K562 (cell line): ENCODE data around the gene TARBP1. TPM values are rescaled to one million over a fixed set of nuclear protein-coding genes. Genes with fewer than 3 reads are reported as not detected.

ENCODE experiments used
- ATAC-seq: fragments of 200-7000 bp; cut with Tn5 transposase; 3 replicates; pipeline ENCODE4 v1.9.1; 2020; ENCODE audit warnings: moderate library complexity
- BruUV-seq: library from RNA; stranded (reverse); fragments of 400-500 nt; replicated peaks from 2 replicates; lab custom pipeline; 2021; lab: Mats Ljungman, UMichigan
- CTCF ChIA-PET: fragments of 300-600 bp; formaldehyde crosslinking; extraction: SDS; loops from one replicate; lab custom pipeline; 2021; ENCODE audit warnings: low intra/inter-chr PET ratio; lab: Yijun Ruan, JAX
- POLR2A ChIA-PET: fragments of 300-600, 350-650 bp; sonication (Branson Sonifier 250); formaldehyde crosslinking; extraction: SDS; loops from one replicate; lab custom pipeline; 2021; ENCODE audit warnings: antibody characterized with exemption, inconsistent platforms; lab: Yijun Ruan, JAX
- DNase-seq, 4 experiments: peaks; one replicate each; pipeline versions ENCODE4 v3.0.0 to v3.0.0-alpha.2; 2011 to 2018; ENCODE audit warnings: low spot score in 3 of 4, mixed read lengths in 3 of 4; ENCODE audit errors: extremely low read depth in 1 of 4
- FAIRE-seq: peaks from 2 replicates; lab custom pipeline; 2011; peaks lifted over from hg19 to GRCh38; lab: Jason Lieb, UNC
- H2AFZ ChIP-seq: 2 replicates; pipeline ENCODE4 v1.6.0; 2011; ENCODE audit warnings: low read depth, low read length, control low read depth, inconsistent platforms
- H3K27ac ChIP-seq: fragments of 200-600 bp; 3 replicates; pipeline ENCODE4 v1.8.0; 2011; ENCODE audit warnings: low read depth, mild to moderate bottlenecking, control low read depth, inconsistent platforms, low read length, moderate library complexity, mixed read lengths; ENCODE audit errors: extremely low read depth
- H3K27me3 ChIP-seq, 2 experiments: fragments of 300-600 bp in 1 of 2; 2 replicates in 1 of 2; 3 replicates in 1 of 2; pipeline versions ENCODE4 v1.6.0 to v1.8.0; 2011; ENCODE audit warnings: inconsistent platforms in 2 of 2, low read length in 2 of 2, mild to moderate bottlenecking in 1 of 2, mixed read lengths in 1 of 2, moderate library complexity in 1 of 2; ENCODE audit not compliant: control insufficient read depth in 2 of 2, insufficient read depth in 2 of 2
- H3K36me3 ChIP-seq: fragments of 300-600 bp; 3 replicates; pipeline ENCODE4 v1.8.0; 2011; ENCODE audit warnings: mild to moderate bottlenecking, low read length, inconsistent platforms; ENCODE audit not compliant: control insufficient read depth, insufficient read depth
- H3K4me1 ChIP-seq, 2 experiments: fragments of 200-600 bp in 1 of 2; replicated peaks in 1 of 2; 2 replicates in 1 of 2; 3 replicates in 1 of 2; pipeline versions ENCODE4 v1.5.1 to v1.8.0; 2011; ENCODE audit warnings: inconsistent platforms in 2 of 2, low read length in 2 of 2, mild to moderate bottlenecking in 1 of 2, mixed read lengths in 1 of 2, moderate library complexity in 1 of 2; ENCODE audit not compliant: control insufficient read depth in 2 of 2, insufficient read depth in 2 of 2
- H3K4me2 ChIP-seq: 2 replicates; pipeline ENCODE4 v1.6.1; 2011; ENCODE audit warnings: low read length, control low read depth, inconsistent platforms, mixed read lengths; ENCODE audit not compliant: insufficient read depth
- H3K4me3 ChIP-seq: fragments of 200-600 bp; sonication (generic), shearing (Covaris generic); 2 replicates; pipeline ENCODE4 v1.5.1; 2016; ENCODE audit warnings: control low read depth, inconsistent platforms
- H3K79me2 ChIP-seq: fragments of 200-600 bp; 3 replicates; pipeline ENCODE4 v1.8.0; 2011; ENCODE audit warnings: low read length, inconsistent platforms; ENCODE audit not compliant: control insufficient read depth, insufficient read depth
- H3K9ac ChIP-seq, 2 experiments: 2 replicates each; pipeline versions ENCODE4 v1.6.0 to v1.6.1; 2011; ENCODE audit warnings: low read depth in 2 of 2, low read length in 2 of 2, control low read depth in 1 of 2, inconsistent platforms in 1 of 2, mild to moderate bottlenecking in 1 of 2, mixed read lengths in 1 of 2; ENCODE audit not compliant: insufficient read depth in 1 of 2
- H3K9me1 ChIP-seq: one replicate; pipeline ENCODE4 v1.6.0; 2011; ENCODE audit warnings: inconsistent platforms, mild to moderate bottlenecking, low read length, moderate library complexity; ENCODE audit not compliant: control insufficient read depth, insufficient read depth
- H3K9me3 ChIP-seq: replicated peaks from 2 replicates; pipeline ENCODE4 v1.5.1; 2011; ENCODE audit warnings: low read depth, low read length, inconsistent platforms; ENCODE audit not compliant: control insufficient read depth, insufficient read depth
- H4K20me1 ChIP-seq: replicated peaks from 2 replicates; pipeline ENCODE4 v1.6.1; 2011; ENCODE audit warnings: low read length, inconsistent platforms, mixed read lengths; ENCODE audit not compliant: control insufficient read depth, insufficient read depth
- L3MBTL2 ChIP-seq: fragments of 450-650 bp; IDR thresholded peaks from 2 replicates; pipeline ENCODE4 v1.6.1; 2016; ENCODE audit warnings: mild to moderate bottlenecking, moderate library complexity
- NELFE ChIP-seq: IDR thresholded peaks from 2 replicates; pipeline ENCODE4 v1.6.1; 2011; ENCODE audit warnings: mild to moderate bottlenecking; ENCODE audit not compliant: insufficient read depth, insufficient read length
- NRF1 ChIP-seq, 2 experiments: fragments of 450-650 bp; IDR thresholded peaks in 1 of 2; conservative IDR thresholded peaks in 1 of 2; 2 replicates each; pipeline ENCODE4 v1.6.1; 2014; ENCODE audit warnings: mild to moderate bottlenecking in 2 of 2
- NUFIP1 ChIP-seq: fragments of 450-650 bp; IDR thresholded peaks from 2 replicates; pipeline ENCODE4 v1.6.1; 2018; ENCODE audit not compliant: partially characterized antibody
- PHF21A ChIP-seq: fragments of 450-650 bp; IDR thresholded peaks from 2 replicates; pipeline ENCODE4 v1.6.1; 2017; ENCODE audit warnings: low read depth, borderline replicate concordance
- RBM34 ChIP-seq: fragments of 200-400 bp; formaldehyde crosslinking; IDR thresholded peaks from 2 replicates; pipeline ENCODE4 v1.6.1; 2018; ENCODE audit warnings: low read length, borderline replicate concordance; ENCODE audit not compliant: insufficient read depth
- SMAD3 ChIP-seq: fragments of 450-650 bp; formaldehyde crosslinking; conservative IDR thresholded peaks from 2 replicates; pipeline ENCODE4 v1.4.0; 2020; ENCODE audit warnings: mild to moderate bottlenecking
- TRIM28 ChIP-seq: fragments of 450-650 bp; IDR thresholded peaks from 2 replicates; pipeline ENCODE4 v1.6.1; 2017
- ZBTB33 ChIP-seq: sonication (generic); formaldehyde crosslinking; IDR thresholded peaks from 2 replicates; pipeline ENCODE4 v1.8.1; 2023; ENCODE audit warnings: mild to moderate bottlenecking, missing genetic modification reagents
- ZNF239 ChIP-seq: fragments of 250-450 bp; sonication (Bioruptor Pico); IDR thresholded peaks from 2 replicates; pipeline ENCODE4 v1.4.0; 2020; ENCODE audit warnings: mild to moderate bottlenecking
- ZNF277 ChIP-seq: fragments of 250-450 bp; sonication (Bioruptor Pico); IDR thresholded peaks from 2 replicates; pipeline ENCODE4 v1.8.0; 2022; ENCODE audit warnings: inconsistent platforms, mild to moderate bottlenecking, moderate library complexity, borderline replicate concordance
- ZNF668 ChIP-seq: fragments of 250-450 bp; sonication (Bioruptor Pico); IDR thresholded peaks from 2 replicates; pipeline ENCODE4 v1.8.0; 2022; ENCODE audit warnings: mild to moderate bottlenecking, inconsistent platforms
- WGBS: fragments of 100-300 bp; shearing (Covaris generic); methylation state at CpG from one replicate; pipeline ENCODE4 v1.1.6; 2016; ENCODE audit warnings: low coverage, mixed read lengths; ENCODE audit not compliant: insufficient coverage; ENCODE audit errors: missing lambda C conversion rate; 5-methylcytosine and 5-hydroxymethylcytosine counted together
- in situ Hi-C: fragments of 300-500 bp; cut with MboI; formaldehyde crosslinking; loops from 4 replicates; pipeline ENCODE4 v1.15.0; 2018; ENCODE audit warnings: inconsistent platforms, mixed read lengths
- intact Hi-C: fragments of 100-400 bp; cut with micrococcal nuclease; formaldehyde crosslinking; loops from 2 replicates; pipeline ENCODE4 v1.14.2; 2022
- polyA plus RNA-seq, 8 experiments: library from polyadenylated mRNA; depleted of rRNA in 4 of 8; stranded (reverse) in 5 of 8; unstranded in 3 of 8; fragments of >200 nt; fragmentation: Nextera tagmentation in 2 of 8; fragmentation: Illumina TruSeq in 1 of 8; extraction: Ambion mirVana in 2 of 8; extraction: Trizol in 1 of 8; gene quantifications; 2 replicates each; pipeline versions ENCODE4 v1.2.1 to v1.2.3, GENCODE V29; 2011 to 2014; ENCODE audit warnings: inconsistent platforms in 1 of 8, missing spikeins in 1 of 8
- total RNA-seq, 7 experiments: library from RNA; depleted of rRNA in 6 of 7; stranded (reverse); fragments of >200 nt in 6 of 7; fragmentation: Illumina TruSeq in 2 of 7; extraction: Trizol in 2 of 7; gene quantifications; 2 replicates each; pipeline versions ENCODE4 v1.2.1 to v1.2.3, GENCODE V29; 2011 to 2021; ENCODE audit warnings: low replicate concordance in 1 of 7
- TF ChIP-seq, protein P1 (sequence below): fragments of 250-450 bp; sonication (Bioruptor Pico); IDR thresholded peaks from 2 replicates; pipeline ENCODE4 v1.8.0; 2022; ENCODE audit warnings: moderate library complexity, mild to moderate bottlenecking, inconsistent platforms

The TARBP1 gene
- total and polyA plus RNA-seq, 9 of the 15 experiments (the other 6 are each of a cell fraction or from before 2014, with no cell fraction given), result 8.8 to 48.0 (median 22.9) TPM

- H3K4me2 ChIP-seq, result no peak overlapping the region
- ChIA-PET POLR2A (interaction anchor here (0.5 to 1.5 kb wide), 3 partner anchors 9 to 40 kb away, joined by 3 to 4 read pairs (median 3); no protein-coding TSS in a partner anchor), CTCF (no interaction called here)
- intact Hi-C loops, result no loop called here
- WGBS, result 77% methylated on average over 5 of the region's 5 CpGs
- in situ Hi-C loops, result no loop called here
- no peak for FAIRE-seq
- no peaks in the 10 kb centered on the region for H3K9me1 ChIP-seq
- H2AFZ ChIP-seq, result no peak overlapping the region
- TF ChIP-seq TRIM28 (no peak), NRF1 (conservative IDR thresholded peaks at IDR 0.05 in 1 of 2, IDR thresholded peaks at IDR 0.05 in 1 of 2) (no peak), ZNF239 (no peak)
- TF ChIP-seq, all 486 proteins: peak for 0
- Histone ChIP-seq H3K9ac (no peak overlapping the region), H3K36me3 (peaks cover 12% of the 10 kb centered on the region; the same call in 1 of the 3 replicates), H3K4me3 (no peak overlapping the region), H3K9me3 (no peaks in the 10 kb centered on the region), H4K20me1 (no peaks in the 10 kb centered on the region), H3K27me3 (no peaks in the 10 kb centered on the region), H3K4me1 (no peaks in the 10 kb centered on the region; a peak in 1 of 5 replicates), H3K79me2 (no peaks in the 10 kb centered on the region), H3K27ac (no peak overlapping the region)
- no peak for ATAC-seq
- DNase-seq, result no peak
- no TSS peak for BruUV-seq
These were observed 83.7 kb downstream of the TARBP1 start for GRCh38 chr1:234395297-234395696.

DNA sequence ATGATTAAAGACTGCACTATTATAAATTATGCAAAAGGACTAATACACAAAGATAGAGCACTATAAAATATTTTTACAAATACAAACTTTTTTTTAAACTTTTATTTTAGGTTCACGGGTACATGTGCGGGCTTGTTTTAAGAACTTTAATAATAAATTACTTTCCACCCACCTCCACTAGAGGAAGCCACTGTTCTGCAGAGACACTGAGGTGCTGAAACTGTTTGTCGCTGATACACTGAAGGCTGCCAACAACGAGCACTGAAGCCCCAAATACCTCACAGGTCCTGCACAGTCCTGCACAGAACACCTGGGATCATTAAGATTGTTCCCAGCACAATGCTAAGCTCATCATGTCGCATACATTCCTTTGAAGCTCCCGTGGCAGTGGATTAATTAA lies 85.8 kb downstream of the TARBP1 start:
- ChIA-PET POLR2A (interaction anchor here (1.6 kb wide), 1 partner anchor 20 kb away, joined by 3 read pairs; the partner anchor contains the start of gene COA6), CTCF (no interaction called here)
- FAIRE-seq (no peak), ATAC-seq (no peak), DNase-seq (no peak)
- Histone ChIP-seq H4K20me1 (no peaks in the 10 kb centered on the region), H3K9me1 (no peaks in the 10 kb centered on the region), H2AFZ (no peak overlapping the region), H3K79me2 (no peaks in the 10 kb centered on the region), H3K4me2 (no peak overlapping the region), H3K27ac (no peak overlapping the region), H3K9me3 (no peaks in the 10 kb centered on the region), H3K4me3 (no peak overlapping the region), H3K9ac (no peak overlapping the region), H3K4me1 (no peaks in the 10 kb centered on the region), H3K27me3 (no peaks in the 10 kb centered on the region), H3K36me3 (peaks cover 12% of the 10 kb centered on the region; the same call in 1 of the 3 replicates)
- in situ Hi-C loops (no loop called here), intact Hi-C loops (no loop called here)
- 80% methylated on average over 6 of the region's 6 CpGs for WGBS
- no TSS peak for BruUV-seq
- TF ChIP-seq ZNF668 (CRISPR knock-in tag) (no peak), ZBTB33 (no peak), ZNF277 (CRISPR knock-in tag) (no peak), RBM34 (no peak), SMAD3 (CRISPR knock-in tag) (no peak), L3MBTL2 (no peak), PHF21A (no peak), NUFIP1 (no peak), NELFE (no peak)
- TF ChIP-seq, protein P1, sequence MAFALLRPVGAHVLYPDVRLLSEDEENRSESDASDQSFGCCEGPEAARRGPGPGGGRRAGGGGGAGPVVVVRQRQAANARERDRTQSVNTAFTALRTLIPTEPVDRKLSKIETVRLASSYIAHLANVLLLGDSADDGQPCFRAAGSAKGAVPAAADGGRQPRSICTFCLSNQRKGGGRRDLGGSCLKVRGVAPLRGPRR (CRISPR knock-in tag), result no peak
